ENCODE data around the gene LGMN. TPM values are rescaled to one million over a fixed set of nuclear protein-coding genes. Genes with fewer than 3 reads are reported as not detected.

LGMN gene
- total RNA-seq, 1 experiment from 2014 or later: 20.0 TPM

GRCh38 chr14:92737206-92737605 is 11.2 kb downstream of the LGMN start:
- Mint-ChIP-seq H3K4me3 (ENCODE audit: unreplicated experiment) (no peak overlapping the region), H3K27ac (ENCODE audit: low read depth, unreplicated experiment) (no peak overlapping the region), H3K4me1 (ENCODE audit: insufficient read depth, unreplicated experiment) (no peaks in the 10 kb centered on the region), H3K9me3 (ENCODE audit: unreplicated experiment) (no peaks in the 10 kb centered on the region), H3K36me3 (ENCODE audit: insufficient read depth, unreplicated experiment) (peaks cover 1% of the 10 kb centered on the region), H3K27me3 (ENCODE audit: insufficient read depth, unreplicated experiment) (no peaks in the 10 kb centered on the region)
- POLR2A ChIA-PET: no interaction called here
- CTCF ChIA-PET: no interaction called here
- no TSS peak for BruUV-seq (replicated peaks)
- TF ChIP-seq CTCF (IDR thresholded peaks at IDR 0.05; ENCODE audit: unreplicated experiment): no peak
- intact Hi-C loops (cut with micrococcal nuclease): no loop called here
- no peak for DNase-seq (ENCODE audit: unreplicated experiment)

GRCh38 chr14:92735344-92735743 is 13.1 kb downstream of the LGMN start:
- Mint-ChIP-seq H3K4me3 (ENCODE audit: unreplicated experiment) (no peak overlapping the region), H3K4me1 (ENCODE audit: insufficient read depth, unreplicated experiment) (no peaks in the 10 kb centered on the region), H3K27ac (ENCODE audit: low read depth, unreplicated experiment) (no peak overlapping the region), H3K9me3 (ENCODE audit: unreplicated experiment) (no peaks in the 10 kb centered on the region), H3K36me3 (ENCODE audit: insufficient read depth, unreplicated experiment) (peaks cover 4% of the 10 kb centered on the region), H3K27me3 (ENCODE audit: insufficient read depth, unreplicated experiment) (no peaks in the 10 kb centered on the region)
- no TSS peak for BruUV-seq (replicated peaks)
- ChIA-PET CTCF (interaction anchor here (0.6 kb wide), 1 partner anchor 8 kb away, joined by 4 read pairs; no protein-coding TSS in a partner anchor), POLR2A (interaction anchor here (1.6 kb wide), 1 partner anchor 13 kb away, joined by 6 read pairs; the partner anchor contains the start of gene LGMN)
- intact Hi-C loops (cut with micrococcal nuclease): no loop called here
- DNase-seq (ENCODE audit: unreplicated experiment): no peak
- TF ChIP-seq CTCF (IDR thresholded peaks at IDR 0.05; ENCODE audit: unreplicated experiment): no peak

- no peaks in the 10 kb centered on the region for H3K9me3 Mint-ChIP-seq (ENCODE audit: unreplicated experiment)
- BruUV-seq (replicated peaks): no TSS peak
- no peak overlapping the region for H3K4me3 Mint-ChIP-seq (ENCODE audit: unreplicated experiment)
- H3K4me1 Mint-ChIP-seq (ENCODE audit: insufficient read depth, unreplicated experiment): peaks cover 6% of the 10 kb centered on the region
- H3K27me3 Mint-ChIP-seq (ENCODE audit: insufficient read depth, unreplicated experiment): no peaks in the 10 kb centered on the region
- intact Hi-C loops (cut with micrococcal nuclease): no loop called here
- TF ChIP-seq CTCF (IDR thresholded peaks at IDR 0.05; ENCODE audit: unreplicated experiment): no peak
- POLR2A ChIA-PET: no interaction called here
- no peak overlapping the region for H3K27ac Mint-ChIP-seq (ENCODE audit: low read depth, unreplicated experiment)
- CTCF ChIA-PET: interaction anchor here (0.6 kb wide), 1 partner anchor 9 kb away, joined by 4 read pairs; no protein-coding TSS in a partner anchor
- H3K36me3 Mint-ChIP-seq (ENCODE audit: insufficient read depth, unreplicated experiment): peaks cover 4% of the 10 kb centered on the region
- DNase-seq (ENCODE audit: unreplicated experiment): no peak
These were observed 13.8 kb downstream of the LGMN start for GRCh38 chr14:92734618-92735017.

GRCh38 chr14:92733007-92733406 is 15.4 kb downstream of the LGMN start:
- intact Hi-C loops (cut with micrococcal nuclease): no loop called here
- TF ChIP-seq CTCF (IDR thresholded peaks at IDR 0.05; ENCODE audit: unreplicated experiment): no peak
- Mint-ChIP-seq H3K36me3 (ENCODE audit: insufficient read depth, unreplicated experiment) (peaks cover 4% of the 10 kb centered on the region), H3K4me1 (ENCODE audit: insufficient read depth, unreplicated experiment) (peaks cover 15% of the 10 kb centered on the region), H3K27me3 (ENCODE audit: insufficient read depth, unreplicated experiment) (no peaks in the 10 kb centered on the region), H3K4me3 (ENCODE audit: unreplicated experiment) (no peak overlapping the region), H3K27ac (ENCODE audit: low read depth, unreplicated experiment) (no peak overlapping the region), H3K9me3 (ENCODE audit: unreplicated experiment) (no peaks in the 10 kb centered on the region)
- POLR2A ChIA-PET: no interaction called here
- no peak for DNase-seq (ENCODE audit: unreplicated experiment)
- CTCF ChIA-PET: interaction anchor here (0.8 to 1.4 kb wide), 2 partner anchors 15 to 18 kb away, joined by 3 read pairs; no protein-coding TSS in a partner anchor
- no TSS peak for BruUV-seq (replicated peaks)
